ENCODE data around the gene UGT1A5.

The UGT1A5 gene

GRCh38 chr2:233821709-233822100 is 109.0 kb downstream of the UGT1A5 start:
- Histone ChIP-seq H3K9me3 (ENCODE audit: insufficient read depth, low read length) (no peaks in the 10 kb centered on the region), H3K4me3 (ENCODE audit: insufficient read depth, low read length, poor library complexity, severe bottlenecking) (no peak overlapping the region), H3K9me2 (replicated peaks; ENCODE audit: insufficient read depth, low read length) (no peaks in the 10 kb centered on the region), H3K79me2 (ENCODE audit: insufficient read depth, low read length) (no peaks in the 10 kb centered on the region), H2AFZ (ENCODE audit: low read depth, low read length, severe bottlenecking) (no peak overlapping the region), H3K27me3 (ENCODE audit: low read length) (no peaks in the 10 kb centered on the region), H3K27ac (ENCODE audit: low read depth, low read length) (no peak overlapping the region), H3F3A (ENCODE audit: insufficient read depth) (no peaks in the 10 kb centered on the region), H4K20me1 (ENCODE audit: low read depth, low read length) (no peaks in the 10 kb centered on the region), H3K9ac (ENCODE audit: low read length) (no peak overlapping the region), H3K4me2 (ENCODE audit: low read depth, low read length, poor library complexity, severe bottlenecking) (no peak overlapping the region), H3K36me3 (ENCODE audit: low read length) (no peaks in the 10 kb centered on the region)
- TF ChIP-seq EZH2phosphoT487 (conservative IDR thresholded peaks at IDR 0.05; ENCODE audit: low read length) = no peak
- no peak for TF ChIP-seq CTCF (IDR thresholded peaks at IDR 0.05; ENCODE audit: insufficient read depth, low read length, poor library complexity, severe bottlenecking)

GRCh38 chr2:233822101-233822771 is 109.5 kb downstream of the UGT1A5 start:
- Histone ChIP-seq H3K36me3 (ENCODE audit: low read length) (no peaks in the 10 kb centered on the region), H3K9me2 (replicated peaks; ENCODE audit: insufficient read depth, low read length) (no peaks in the 10 kb centered on the region), H4K20me1 (ENCODE audit: low read depth, low read length) (no peaks in the 10 kb centered on the region), H3K27ac (ENCODE audit: low read depth, low read length) (no peak overlapping the region), H3K4me3 (ENCODE audit: insufficient read depth, low read length, poor library complexity, severe bottlenecking) (no peak overlapping the region), H3K27me3 (ENCODE audit: low read length) (no peaks in the 10 kb centered on the region), H3K4me2 (ENCODE audit: low read depth, low read length, poor library complexity, severe bottlenecking) (no peak overlapping the region), H3K9me3 (ENCODE audit: insufficient read depth, low read length) (no peaks in the 10 kb centered on the region), H2AFZ (ENCODE audit: low read depth, low read length, severe bottlenecking) (no peak overlapping the region), H3K9ac (ENCODE audit: low read length) (no peak overlapping the region), H3K79me2 (ENCODE audit: insufficient read depth, low read length) (no peaks in the 10 kb centered on the region), H3F3A (ENCODE audit: insufficient read depth) (no peaks in the 10 kb centered on the region)
- TF ChIP-seq CTCF (IDR thresholded peaks at IDR 0.05; ENCODE audit: insufficient read depth, low read length, poor library complexity, severe bottlenecking) (no peak), EZH2phosphoT487 (conservative IDR thresholded peaks at IDR 0.05; ENCODE audit: low read length) (no peak)

All from SU-DHL-6 (cell line).